ENCODE results near the gene COL6A2.

DNA sequence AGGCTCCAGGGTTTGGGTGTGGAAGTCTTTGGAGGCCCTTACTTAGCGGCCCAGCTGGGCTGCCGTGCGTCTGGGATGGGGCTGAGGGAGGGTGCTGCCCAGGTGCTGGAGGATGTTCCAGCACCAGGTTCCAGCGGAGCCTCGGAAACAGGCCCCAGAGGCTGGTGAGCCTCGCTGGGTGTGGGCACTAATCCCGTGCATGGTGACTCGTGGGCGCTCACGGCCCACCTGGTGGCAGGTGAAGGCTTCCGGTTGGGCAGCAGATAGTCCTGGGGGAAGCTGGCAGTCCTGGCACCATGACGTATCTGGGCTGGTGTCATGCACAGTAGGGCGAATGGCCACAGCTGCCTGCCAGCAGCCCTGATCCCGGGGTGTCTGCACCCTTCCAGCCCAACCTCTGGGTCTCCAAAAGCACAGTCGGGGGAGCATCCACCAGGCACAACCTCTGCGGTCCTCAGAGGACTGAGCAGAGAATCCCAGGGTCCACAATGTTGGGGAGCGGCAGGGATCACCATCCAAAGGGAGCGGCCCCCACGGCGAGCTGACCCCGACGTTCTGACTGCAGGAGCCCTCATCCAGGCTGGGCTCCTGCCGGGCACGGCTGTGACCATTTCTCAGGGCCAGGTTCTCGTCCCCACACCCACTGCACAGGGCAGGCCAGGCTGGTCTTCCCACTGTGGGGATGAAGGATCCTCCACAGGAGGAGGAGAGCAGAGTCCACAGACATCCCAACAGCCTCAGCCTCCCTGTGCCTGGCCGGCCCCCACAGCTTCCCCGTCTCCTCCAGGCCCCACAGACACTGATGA, 32.1 kb downstream of the COL6A2 start:
- TF ChIP-seq OVOL2 (CRISPR knock-in tag; IDR thresholded peaks at IDR 0.05; ENCODE audit: borderline replicate concordance) (no peak), SMAD3 (CRISPR knock-in tag; IDR thresholded peaks at IDR 0.05; ENCODE audit: borderline replicate concordance) (no peak), CREM (CRISPR knock-in tag; IDR thresholded peaks at IDR 0.05) (no peak), NR3C1 (CRISPR knock-in tag; conservative IDR thresholded peaks at IDR 0.05; ENCODE audit: low read depth) (no peak), FOXJ3 (CRISPR knock-in tag; IDR thresholded peaks at IDR 0.05; ENCODE audit: borderline replicate concordance) (no peak), ATF1 (CRISPR knock-in tag; IDR thresholded peaks at IDR 0.05) (no peak), CBFB (CRISPR knock-in tag; IDR thresholded peaks at IDR 0.05; ENCODE audit: low read depth) (no peak)
- TF ChIP-seq, protein P1, sequence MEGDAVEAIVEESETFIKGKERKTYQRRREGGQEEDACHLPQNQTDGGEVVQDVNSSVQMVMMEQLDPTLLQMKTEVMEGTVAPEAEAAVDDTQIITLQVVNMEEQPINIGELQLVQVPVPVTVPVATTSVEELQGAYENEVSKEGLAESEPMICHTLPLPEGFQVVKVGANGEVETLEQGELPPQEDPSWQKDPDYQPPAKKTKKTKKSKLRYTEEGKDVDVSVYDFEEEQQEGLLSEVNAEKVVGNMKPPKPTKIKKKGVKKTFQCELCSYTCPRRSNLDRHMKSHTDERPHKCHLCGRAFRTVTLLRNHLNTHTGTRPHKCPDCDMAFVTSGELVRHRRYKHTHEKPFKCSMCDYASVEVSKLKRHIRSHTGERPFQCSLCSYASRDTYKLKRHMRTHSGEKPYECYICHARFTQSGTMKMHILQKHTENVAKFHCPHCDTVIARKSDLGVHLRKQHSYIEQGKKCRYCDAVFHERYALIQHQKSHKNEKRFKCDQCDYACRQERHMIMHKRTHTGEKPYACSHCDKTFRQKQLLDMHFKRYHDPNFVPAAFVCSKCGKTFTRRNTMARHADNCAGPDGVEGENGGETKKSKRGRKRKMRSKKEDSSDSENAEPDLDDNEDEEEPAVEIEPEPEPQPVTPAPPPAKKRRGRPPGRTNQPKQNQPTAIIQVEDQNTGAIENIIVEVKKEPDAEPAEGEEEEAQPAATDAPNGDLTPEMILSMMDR (IDR thresholded peaks at IDR 0.05) = no peak
- TF ChIP-seq, protein P2, sequence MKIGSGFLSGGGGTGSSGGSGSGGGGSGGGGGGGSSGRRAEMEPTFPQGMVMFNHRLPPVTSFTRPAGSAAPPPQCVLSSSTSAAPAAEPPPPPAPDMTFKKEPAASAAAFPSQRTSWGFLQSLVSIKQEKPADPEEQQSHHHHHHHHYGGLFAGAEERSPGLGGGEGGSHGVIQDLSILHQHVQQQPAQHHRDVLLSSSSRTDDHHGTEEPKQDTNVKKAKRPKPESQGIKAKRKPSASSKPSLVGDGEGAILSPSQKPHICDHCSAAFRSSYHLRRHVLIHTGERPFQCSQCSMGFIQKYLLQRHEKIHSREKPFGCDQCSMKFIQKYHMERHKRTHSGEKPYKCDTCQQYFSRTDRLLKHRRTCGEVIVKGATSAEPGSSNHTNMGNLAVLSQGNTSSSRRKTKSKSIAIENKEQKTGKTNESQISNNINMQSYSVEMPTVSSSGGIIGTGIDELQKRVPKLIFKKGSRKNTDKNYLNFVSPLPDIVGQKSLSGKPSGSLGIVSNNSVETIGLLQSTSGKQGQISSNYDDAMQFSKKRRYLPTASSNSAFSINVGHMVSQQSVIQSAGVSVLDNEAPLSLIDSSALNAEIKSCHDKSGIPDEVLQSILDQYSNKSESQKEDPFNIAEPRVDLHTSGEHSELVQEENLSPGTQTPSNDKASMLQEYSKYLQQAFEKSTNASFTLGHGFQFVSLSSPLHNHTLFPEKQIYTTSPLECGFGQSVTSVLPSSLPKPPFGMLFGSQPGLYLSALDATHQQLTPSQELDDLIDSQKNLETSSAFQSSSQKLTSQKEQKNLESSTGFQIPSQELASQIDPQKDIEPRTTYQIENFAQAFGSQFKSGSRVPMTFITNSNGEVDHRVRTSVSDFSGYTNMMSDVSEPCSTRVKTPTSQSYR (CRISPR knock-in tag; IDR thresholded peaks at IDR 0.05) = no peak
